H9 (cell line): ENCODE results near the gene GRID1. TPM values are rescaled to one million over a fixed set of nuclear protein-coding genes. Genes with fewer than 3 reads are reported as not detected.

ENCODE experiments used
- DNase-seq: peaks from one replicate; pipeline ENCODE4 v3.0.0-alpha.2; 2017
- H2AFZ ChIP-seq: one replicate; pipeline ENCODE4 v1.6.1; 2013; ENCODE audit warnings: mild to moderate bottlenecking, low read length, control low read depth, moderate library complexity
- H2AK5ac ChIP-seq: 2 replicates; pipeline ENCODE4 v1.6.1; 2013; ENCODE audit warnings: low read length, control low read depth, mixed read lengths; ENCODE audit not compliant: insufficient read length
- H2BK120ac ChIP-seq: one replicate; pipeline ENCODE4 v1.6.1; 2013; ENCODE audit warnings: low read depth, mild to moderate bottlenecking, low read length, control low read depth, inconsistent platforms; ENCODE audit not compliant: poor library complexity, severe bottlenecking
- H2BK12ac ChIP-seq: 2 replicates; pipeline ENCODE4 v1.6.1; 2013; ENCODE audit warnings: low read length, control low read depth, mixed read lengths, low read depth; ENCODE audit not compliant: insufficient read length
- H2BK15ac ChIP-seq: 2 replicates; pipeline ENCODE4 v1.6.1; 2013; ENCODE audit warnings: low read depth, low read length, control low read depth
- H2BK20ac ChIP-seq: one replicate; pipeline ENCODE4 v1.6.1; 2013; ENCODE audit warnings: low read depth, mild to moderate bottlenecking, low read length, control low read depth, inconsistent platforms; ENCODE audit not compliant: poor library complexity, severe bottlenecking
- H2BK5ac ChIP-seq: 2 replicates; pipeline ENCODE4 v1.6.1; 2013; ENCODE audit warnings: low read length, control low read depth, mixed read lengths; ENCODE audit not compliant: insufficient read length
- H3K14ac ChIP-seq: 2 replicates; pipeline ENCODE4 v1.6.1; 2013; ENCODE audit warnings: low read length, control low read depth; ENCODE audit not compliant: insufficient read depth
- H3K18ac ChIP-seq: 2 replicates; pipeline ENCODE4 v1.6.1; 2013; ENCODE audit warnings: low read depth, mild to moderate bottlenecking, mixed read lengths, low read length, control low read depth; ENCODE audit not compliant: insufficient read length
- H3K23ac ChIP-seq: 2 replicates; pipeline ENCODE4 v1.6.1; 2013; ENCODE audit warnings: low read length, control low read depth, mixed read lengths, low read depth; ENCODE audit not compliant: insufficient read length
- H3K23me2 ChIP-seq: 2 replicates; pipeline ENCODE4 v1.6.1; 2013; ENCODE audit warnings: low read depth, mild to moderate bottlenecking, mixed read lengths, low read length, control low read depth; ENCODE audit not compliant: insufficient read length, poor library complexity, severe bottlenecking
- H3K27ac ChIP-seq: 2 replicates; pipeline ENCODE4 v1.5.1; 2013; ENCODE audit warnings: low read length, control low read depth, mixed read lengths, low read depth; ENCODE audit not compliant: insufficient read length
- H3K27me3 ChIP-seq: 2 replicates; pipeline ENCODE4 v1.6.1; 2013; ENCODE audit warnings: low read length, control low read depth, inconsistent platforms; ENCODE audit not compliant: insufficient read depth
- H3K4ac ChIP-seq: 2 replicates; pipeline ENCODE4 v1.6.1; 2013; ENCODE audit warnings: low read depth, mild to moderate bottlenecking, control low read depth, inconsistent platforms, low read length, moderate library complexity
- H3K4me1 ChIP-seq: 2 replicates; pipeline ENCODE4 v1.6.1; 2013; ENCODE audit warnings: low read length, control low read depth, inconsistent platforms; ENCODE audit not compliant: insufficient read depth
- H3K4me2 ChIP-seq: 2 replicates; pipeline ENCODE4 v1.6.1; 2013; ENCODE audit warnings: low read length, control low read depth, mixed read lengths; ENCODE audit not compliant: insufficient read length, insufficient read depth
- H3K56ac ChIP-seq: 2 replicates; pipeline ENCODE4 v1.6.1; 2013; ENCODE audit warnings: low read depth, mild to moderate bottlenecking, mixed read lengths, low read length, control low read depth; ENCODE audit not compliant: insufficient read length
- H3K79me1 ChIP-seq: 2 replicates; pipeline ENCODE4 v1.6.1; 2013; ENCODE audit warnings: low read depth, mild to moderate bottlenecking, moderate library complexity, low read length, control low read depth, inconsistent platforms; ENCODE audit not compliant: insufficient read depth, poor library complexity, severe bottlenecking
- H3K79me2 ChIP-seq: 2 replicates; pipeline ENCODE4 v1.6.1; 2013; ENCODE audit warnings: low read length, control low read depth, inconsistent platforms; ENCODE audit not compliant: insufficient read depth
- H3K9ac ChIP-seq: 2 replicates; pipeline ENCODE4 v1.6.1; 2013; ENCODE audit warnings: low read length, control low read depth, mixed read lengths; ENCODE audit not compliant: insufficient read length; ENCODE audit errors: extremely low read depth
- H3K9me3 ChIP-seq: one replicate; pipeline ENCODE4 v1.6.1; 2013; ENCODE audit warnings: low read depth, low read length, inconsistent platforms; ENCODE audit not compliant: control insufficient read depth
- H3T11ph ChIP-seq: one replicate; pipeline ENCODE4 v1.6.1; 2013; ENCODE audit warnings: mild to moderate bottlenecking, low read length, control low read depth, inconsistent platforms
- H4K20me1 ChIP-seq: one replicate; pipeline ENCODE4 v1.6.1; 2013; ENCODE audit not compliant: control insufficient read depth, insufficient read length, insufficient read depth
- H4K5ac ChIP-seq: 2 replicates; pipeline ENCODE4 v1.6.1; 2013; ENCODE audit warnings: low read depth, mild to moderate bottlenecking, mixed read lengths, low read length, control low read depth; ENCODE audit not compliant: insufficient read length
- H4K8ac ChIP-seq: replicated peaks from 2 replicates; pipeline ENCODE4 v1.6.1; 2013; ENCODE audit warnings: low read length, control low read depth, mixed read lengths, low read depth; ENCODE audit not compliant: insufficient read length
- H4K91ac ChIP-seq: 2 replicates; pipeline ENCODE4 v1.6.1; 2013; ENCODE audit warnings: low read depth, mild to moderate bottlenecking, moderate library complexity, mixed read lengths, low read length, control low read depth; ENCODE audit not compliant: insufficient read length
- H3K27ac Mint-ChIP-seq, 3 experiments: 2 replicates in 2 of 3; 3 replicates in 1 of 3; pipeline ENCODE4 v1.8.0; 2020 to 2021; ENCODE audit warnings: mixed read lengths in 3 of 3, mild to moderate bottlenecking in 1 of 3, moderate library complexity in 1 of 3
- H3K27me3 Mint-ChIP-seq: 2 replicates; pipeline ENCODE4 v1.8.0; 2021; ENCODE audit warnings: low read depth, mild to moderate bottlenecking, moderate library complexity, mixed read lengths
- H3K36me3 Mint-ChIP-seq, 3 experiments: 2 replicates in 2 of 3; 3 replicates in 1 of 3; pipeline ENCODE4 v1.8.0; 2020 to 2021; ENCODE audit warnings: low read depth in 3 of 3, mixed read lengths in 3 of 3; ENCODE audit not compliant: insufficient read depth in 1 of 3
- H3K4me1 Mint-ChIP-seq, 2 experiments: 2 replicates each; pipeline ENCODE4 v1.8.0; 2020; ENCODE audit warnings: mixed read lengths in 2 of 2
- H3K4me3 Mint-ChIP-seq, 2 experiments: 2 replicates in 1 of 2; 3 replicates in 1 of 2; pipeline ENCODE4 v1.8.0; 2020 to 2021; ENCODE audit warnings: mild to moderate bottlenecking in 2 of 2, mixed read lengths in 2 of 2, moderate library complexity in 1 of 2
- H3K9me3 Mint-ChIP-seq, 2 experiments: 2 replicates in 1 of 2; 3 replicates in 1 of 2; pipeline ENCODE4 v1.8.0; 2020; ENCODE audit warnings: mild to moderate bottlenecking in 2 of 2, mixed read lengths in 2 of 2, moderate library complexity in 1 of 2
- CTCF ChIP-seq: fragments of 200-600 bp; sonication (generic); conservative IDR thresholded peaks from 3 replicates; pipeline ENCODE4 v1.8.0; 2021; ENCODE audit warnings: antibody characterized with exemption, mild to moderate bottlenecking
- WGBS: extraction: QIAGEN DNeasy Blood & Tissue Kit; methylation state at CpG from one replicate; pipeline ENCODE4 v1.1.7; 2013; ENCODE audit warnings: missing lambda C conversion rate, low lambda C conversion rate, mixed read lengths; ENCODE audit not compliant: insufficient read length; ENCODE audit errors: extremely low coverage; 5-methylcytosine and 5-hydroxymethylcytosine counted together
- total RNA-seq: library from RNA; stranded (reverse); gene quantifications from 2 replicates; pipeline ENCODE4 v1.2.1, GENCODE V29; 2021

The GRID1 gene
- total RNA-seq, 1 experiment from 2014 or later: 0.35 TPM

- Mint-ChIP-seq H3K4me1 (no peaks in the 10 kb centered on the region), H3K4me3 (no peak overlapping the region), H3K27ac (no peak overlapping the region), H3K27me3 (peaks cover 3% of the 10 kb centered on the region), H3K9me3 (no peaks in the 10 kb centered on the region; a peak in 1 of 5 replicates), H3K36me3 (no peaks in the 10 kb centered on the region)
- TF ChIP-seq CTCF: no peak
- Histone ChIP-seq H3K9ac (no peak overlapping the region), H3K4ac (no peak overlapping the region), H3K9me3 (no peaks in the 10 kb centered on the region), H3T11ph (no peak overlapping the region), H3K18ac (no peak overlapping the region), H3K23me2 (no peaks in the 10 kb centered on the region), H2BK20ac (no peak overlapping the region), H3K4me1 (no peaks in the 10 kb centered on the region), H3K79me2 (no peaks in the 10 kb centered on the region), H3K23ac (no peak overlapping the region), H3K4me2 (no peak overlapping the region), H3K79me1 (no peaks in the 10 kb centered on the region), H4K91ac (no peak overlapping the region), H2BK120ac (no peak overlapping the region), H2AK5ac (no peak overlapping the region), H4K20me1 (no peaks in the 10 kb centered on the region), H2AFZ (no peak overlapping the region), H4K5ac (no peak overlapping the region), H2BK15ac (no peak overlapping the region), H3K27me3 (no peaks in the 10 kb centered on the region), H2BK12ac (no peak overlapping the region), H3K14ac (no peak overlapping the region), H3K56ac (no peak overlapping the region), H3K27ac (no peak overlapping the region), H2BK5ac (no peak overlapping the region), H4K8ac (no peak overlapping the region)
- no CpG with 5 or more reads among the region's 2 CpGs for WGBS
- no peak for DNase-seq
Measured at GRCh38 chr10:86190291-86190690, 176.3 kb downstream of the GRID1 start.
